SK-N-SH (cell line): Measurements from ENCODE around the gene OTOS. TPM values are rescaled to one million over a fixed set of nuclear protein-coding genes. Genes with fewer than 3 reads are reported as not detected.

ENCODE experiments used
- CTCF ChIA-PET: fragments of 300-600, 350-600 bp; formaldehyde crosslinking; extraction: SDS; loops from one replicate; lab custom pipeline; 2021; lab: Yijun Ruan, JAX
- POLR2A ChIA-PET: fragments of 350-600 bp; sonication (Branson Sonifier 250); formaldehyde crosslinking; extraction: SDS; loops from one replicate; lab custom pipeline; 2020; ENCODE audit warnings: antibody characterized with exemption, inconsistent platforms; lab: Yijun Ruan, JAX
- DNase-seq: peaks from one replicate; pipeline ENCODE4 v3.0.0; 2012
- H2AFZ ChIP-seq: fragments of 200-600 bp; sonication (generic); 2 replicates; pipeline ENCODE4 v1.8.1; 2016; ENCODE audit warnings: antibody characterized with exemption, mild to moderate bottlenecking, low read depth
- H3F3A ChIP-seq: fragments of 200-600 bp; sonication (generic); replicated peaks from 2 replicates; pipeline ENCODE3; 2016; ENCODE audit warnings: antibody characterized with exemption, mild to moderate bottlenecking; ENCODE audit not compliant: insufficient read depth
- H3K27ac ChIP-seq, 2 experiments: fragments of 200-500 bp in 1 of 2; fragments of 200-600 bp in 1 of 2; sonication (Bioruptor generic) in 1 of 2; sonication (generic), shearing (Covaris generic) in 1 of 2; 2 replicates each; pipeline versions ENCODE4 v1.5.1 to v1.6.1; 2014 to 2016; ENCODE audit warnings: low read depth in 2 of 2, inconsistent platforms in 1 of 2, low read length in 1 of 2, mild to moderate bottlenecking in 1 of 2, mixed read lengths in 1 of 2
- H3K27me3 ChIP-seq: fragments of 200-600 bp; sonication (generic), shearing (Covaris generic); 2 replicates; pipeline ENCODE4 v1.6.1; 2016; ENCODE audit warnings: mixed run types; ENCODE audit not compliant: insufficient read depth
- H3K36me3 ChIP-seq, 2 experiments: fragments of 200-500 bp in 1 of 2; fragments of 200-600 bp in 1 of 2; sonication (Bioruptor generic) in 1 of 2; sonication (generic) in 1 of 2; replicated peaks in 1 of 2; 2 replicates each; pipeline versions ENCODE3 to v1.5.1; 2014 to 2016; ENCODE audit warnings: low read length in 1 of 2, mild to moderate bottlenecking in 1 of 2; ENCODE audit not compliant: insufficient read depth in 2 of 2, control insufficient read depth in 1 of 2
- H3K4me1 ChIP-seq, 2 experiments: fragments of 200-500 bp in 1 of 2; fragments of 200-600 bp in 1 of 2; sonication (Bioruptor generic) in 1 of 2; sonication (generic), shearing (Covaris generic) in 1 of 2; 2 replicates each; pipeline versions ENCODE4 v1.5.1 to v1.6.1; 2014 to 2016; ENCODE audit warnings: low read depth in 1 of 2, low read length in 1 of 2, mixed run types in 1 of 2; ENCODE audit not compliant: insufficient read depth in 2 of 2, control insufficient read depth in 1 of 2
- H3K4me2 ChIP-seq: fragments of 200-600 bp; sonication (generic), shearing (Covaris generic); 2 replicates; pipeline ENCODE4 v1.6.1; 2017; ENCODE audit warnings: mixed run types
- H3K4me3 ChIP-seq, 2 experiments: fragments of 200-500 bp in 1 of 2; fragments of 200-600 bp in 1 of 2; sonication (Bioruptor generic) in 1 of 2; sonication (generic), shearing (Covaris generic) in 1 of 2; 2 replicates each; pipeline versions ENCODE4 v1.5.1 to v1.8.1; 2014 to 2016; ENCODE audit warnings: low read depth in 2 of 2, inconsistent platforms in 1 of 2, low read length in 1 of 2, mild to moderate bottlenecking in 1 of 2, mixed read lengths in 1 of 2, moderate library complexity in 1 of 2
- H3K79me2 ChIP-seq: fragments of 200-600 bp; sonication (generic); 2 replicates; pipeline ENCODE4 v1.8.1; 2017; ENCODE audit warnings: mild to moderate bottlenecking; ENCODE audit not compliant: insufficient read depth
- H3K9ac ChIP-seq: fragments of 200-600 bp; sonication (generic); 2 replicates; pipeline ENCODE4 v1.6.1; 2017; ENCODE audit warnings: mixed run types
- H3K9me2 ChIP-seq: fragments of 200-600 bp; sonication (generic); 2 replicates; pipeline ENCODE4 v1.6.1; 2017; ENCODE audit warnings: mixed run types
- H3K9me3 ChIP-seq: fragments of 200-600 bp; sonication (generic); 2 replicates; pipeline ENCODE4 v1.6.1; 2017; ENCODE audit warnings: mixed run types, mild to moderate bottlenecking, moderate library complexity
- H4K20me1 ChIP-seq: fragments of 200-600 bp; sonication (generic); 2 replicates; pipeline ENCODE4 v1.6.1; 2017; ENCODE audit warnings: mild to moderate bottlenecking, mixed run types; ENCODE audit not compliant: insufficient read depth
- CHD2 ChIP-seq: fragments of 150-350 bp; IDR thresholded peaks from 2 replicates; pipeline ENCODE4 v1.6.1; 2018; ENCODE audit warnings: low read length; ENCODE audit not compliant: partially characterized antibody
- EZH2phosphoT487 ChIP-seq: fragments of 200-600 bp; sonication (generic); IDR thresholded peaks from 2 replicates; pipeline ENCODE4 v1.6.1; 2017; ENCODE audit warnings: low read depth, mixed run types, mild to moderate bottlenecking, antibody characterized with exemption, moderate library complexity, borderline replicate concordance
- GABPA ChIP-seq: IDR thresholded peaks from 2 replicates; pipeline ENCODE4 v1.4.0; 2012; ENCODE audit warnings: low read depth, mild to moderate bottlenecking
- WGBS: methylation state at CpG from one replicate; pipeline ENCODE4 v1.1.6; 2017; ENCODE audit warnings: low lambda C conversion rate; 5-methylcytosine and 5-hydroxymethylcytosine counted together
- polyA plus RNA-seq, 3 experiments: library from polyadenylated mRNA; depleted of rRNA; stranded (reverse); fragments of >200 nt; gene quantifications; 2 replicates each; pipeline ENCODE4 v1.2.3, GENCODE V29; 2012
- TF ChIP-seq, protein P1 (sequence below): IDR thresholded peaks from 2 replicates; pipeline ENCODE4 v1.6.1; 2012; ENCODE audit warnings: mild to moderate bottlenecking, low read depth, low read length, moderate library complexity
- TF ChIP-seq, protein P2 (sequence below): fragments of 150-350 bp; IDR thresholded peaks from 2 replicates; pipeline ENCODE4 v1.6.1; 2016; ENCODE audit warnings: mild to moderate bottlenecking, low read depth, low read length
- TF ChIP-seq, protein P3 (sequence below): IDR thresholded peaks from 2 replicates; pipeline ENCODE4; 2012
- TF ChIP-seq, protein P4 (sequence below): IDR thresholded peaks from 2 replicates; pipeline ENCODE4 v1.4.0; 2012; ENCODE audit warnings: low read depth

The OTOS gene
- polyA plus RNA-seq, 1 of the 3 experiments (the other 2 are of a cell fraction): not detected

DNA sequence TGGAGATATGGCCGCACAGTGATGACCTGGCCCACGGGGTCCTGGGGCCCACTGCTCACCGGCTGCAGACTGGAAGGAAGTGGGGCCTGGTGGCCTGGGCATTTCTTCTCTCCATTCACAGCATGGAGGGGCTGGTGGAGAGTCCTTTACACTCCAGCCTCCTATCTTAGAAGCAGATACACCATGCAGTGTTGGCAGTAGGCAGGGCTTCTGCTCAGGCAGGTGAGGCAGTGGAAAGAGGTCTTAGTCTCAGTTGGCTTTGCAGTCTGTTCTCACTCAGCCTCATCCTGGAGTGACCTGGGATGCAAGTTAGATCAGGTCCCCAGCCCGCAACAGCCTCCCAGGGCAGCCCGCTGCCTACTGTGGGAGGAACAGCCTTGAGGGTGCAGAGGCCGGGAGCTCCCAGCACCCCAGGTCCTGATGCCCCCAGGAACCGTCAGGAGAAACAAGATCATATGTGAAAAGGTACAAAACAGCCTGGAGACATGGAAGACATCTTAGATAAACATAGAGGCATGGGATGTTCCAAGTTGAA lies 45.8 kb upstream of the OTOS start (continued):
- TF ChIP-seq, protein P1, sequence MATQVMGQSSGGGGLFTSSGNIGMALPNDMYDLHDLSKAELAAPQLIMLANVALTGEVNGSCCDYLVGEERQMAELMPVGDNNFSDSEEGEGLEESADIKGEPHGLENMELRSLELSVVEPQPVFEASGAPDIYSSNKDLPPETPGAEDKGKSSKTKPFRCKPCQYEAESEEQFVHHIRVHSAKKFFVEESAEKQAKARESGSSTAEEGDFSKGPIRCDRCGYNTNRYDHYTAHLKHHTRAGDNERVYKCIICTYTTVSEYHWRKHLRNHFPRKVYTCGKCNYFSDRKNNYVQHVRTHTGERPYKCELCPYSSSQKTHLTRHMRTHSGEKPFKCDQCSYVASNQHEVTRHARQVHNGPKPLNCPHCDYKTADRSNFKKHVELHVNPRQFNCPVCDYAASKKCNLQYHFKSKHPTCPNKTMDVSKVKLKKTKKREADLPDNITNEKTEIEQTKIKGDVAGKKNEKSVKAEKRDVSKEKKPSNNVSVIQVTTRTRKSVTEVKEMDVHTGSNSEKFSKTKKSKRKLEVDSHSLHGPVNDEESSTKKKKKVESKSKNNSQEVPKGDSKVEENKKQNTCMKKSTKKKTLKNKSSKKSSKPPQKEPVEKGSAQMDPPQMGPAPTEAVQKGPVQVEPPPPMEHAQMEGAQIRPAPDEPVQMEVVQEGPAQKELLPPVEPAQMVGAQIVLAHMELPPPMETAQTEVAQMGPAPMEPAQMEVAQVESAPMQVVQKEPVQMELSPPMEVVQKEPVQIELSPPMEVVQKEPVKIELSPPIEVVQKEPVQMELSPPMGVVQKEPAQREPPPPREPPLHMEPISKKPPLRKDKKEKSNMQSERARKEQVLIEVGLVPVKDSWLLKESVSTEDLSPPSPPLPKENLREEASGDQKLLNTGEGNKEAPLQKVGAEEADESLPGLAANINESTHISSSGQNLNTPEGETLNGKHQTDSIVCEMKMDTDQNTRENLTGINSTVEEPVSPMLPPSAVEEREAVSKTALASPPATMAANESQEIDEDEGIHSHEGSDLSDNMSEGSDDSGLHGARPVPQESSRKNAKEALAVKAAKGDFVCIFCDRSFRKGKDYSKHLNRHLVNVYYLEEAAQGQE: no peak
- TF ChIP-seq CHD2 (no peak), GABPA (no peak)
- TF ChIP-seq, protein P2, sequence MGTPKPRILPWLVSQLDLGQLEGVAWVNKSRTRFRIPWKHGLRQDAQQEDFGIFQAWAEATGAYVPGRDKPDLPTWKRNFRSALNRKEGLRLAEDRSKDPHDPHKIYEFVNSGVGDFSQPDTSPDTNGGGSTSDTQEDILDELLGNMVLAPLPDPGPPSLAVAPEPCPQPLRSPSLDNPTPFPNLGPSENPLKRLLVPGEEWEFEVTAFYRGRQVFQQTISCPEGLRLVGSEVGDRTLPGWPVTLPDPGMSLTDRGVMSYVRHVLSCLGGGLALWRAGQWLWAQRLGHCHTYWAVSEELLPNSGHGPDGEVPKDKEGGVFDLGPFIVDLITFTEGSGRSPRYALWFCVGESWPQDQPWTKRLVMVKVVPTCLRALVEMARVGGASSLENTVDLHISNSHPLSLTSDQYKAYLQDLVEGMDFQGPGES: no peak
- TF ChIP-seq, protein P3, sequence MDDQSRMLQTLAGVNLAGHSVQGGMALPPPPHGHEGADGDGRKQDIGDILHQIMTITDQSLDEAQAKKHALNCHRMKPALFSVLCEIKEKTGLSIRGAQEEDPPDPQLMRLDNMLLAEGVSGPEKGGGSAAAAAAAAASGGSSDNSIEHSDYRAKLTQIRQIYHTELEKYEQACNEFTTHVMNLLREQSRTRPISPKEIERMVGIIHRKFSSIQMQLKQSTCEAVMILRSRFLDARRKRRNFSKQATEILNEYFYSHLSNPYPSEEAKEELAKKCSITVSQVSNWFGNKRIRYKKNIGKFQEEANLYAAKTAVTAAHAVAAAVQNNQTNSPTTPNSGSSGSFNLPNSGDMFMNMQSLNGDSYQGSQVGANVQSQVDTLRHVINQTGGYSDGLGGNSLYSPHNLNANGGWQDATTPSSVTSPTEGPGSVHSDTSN: no peak

DNA sequence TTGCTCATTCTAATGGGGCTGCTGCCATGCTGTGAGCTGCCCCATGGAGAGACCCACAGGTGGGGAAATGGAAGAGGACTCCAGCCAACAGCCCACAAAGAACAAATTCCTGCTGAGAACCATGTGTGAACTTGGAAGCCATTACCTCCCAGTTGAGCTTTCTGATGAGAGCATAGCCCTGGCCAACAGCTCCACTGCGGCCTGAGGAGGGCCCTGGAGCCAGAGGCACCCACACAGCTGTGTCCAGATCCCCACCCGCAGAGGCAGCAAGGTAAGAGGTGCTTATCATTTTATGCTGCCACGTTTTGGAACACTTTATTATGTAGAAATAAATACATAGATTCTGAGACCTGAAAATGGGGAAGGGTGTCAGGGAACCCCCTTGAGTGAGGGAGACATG lies 44.2 kb upstream of the OTOS start:
- H4K20me1 ChIP-seq: no peaks in the 10 kb centered on the region
- no peaks in the 10 kb centered on the region for H3K36me3 ChIP-seq
- no peaks in the 10 kb centered on the region for H3F3A ChIP-seq
- no peak overlapping the region for H3K4me3 ChIP-seq
- no peak overlapping the region for H3K9ac ChIP-seq
- no peaks in the 10 kb centered on the region for H3K9me3 ChIP-seq
- DNase-seq: no peak
- CTCF ChIA-PET: no interaction called here
- H3K4me1 ChIP-seq: no peaks in the 10 kb centered on the region
- H3K4me2 ChIP-seq: no peak overlapping the region
- POLR2A ChIA-PET: no interaction called here
- no peaks in the 10 kb centered on the region for H3K79me2 ChIP-seq
- no peak overlapping the region for H2AFZ ChIP-seq
- no peaks in the 10 kb centered on the region for H3K27me3 ChIP-seq
- TF ChIP-seq, protein P4, sequence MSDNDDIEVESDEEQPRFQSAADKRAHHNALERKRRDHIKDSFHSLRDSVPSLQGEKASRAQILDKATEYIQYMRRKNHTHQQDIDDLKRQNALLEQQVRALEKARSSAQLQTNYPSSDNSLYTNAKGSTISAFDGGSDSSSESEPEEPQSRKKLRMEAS: no peak
- no peak for TF ChIP-seq EZH2phosphoT487
- H3K27ac ChIP-seq: no peak overlapping the region
- 8% methylated on average over 3 of the region's 3 CpGs for WGBS
- H3K9me2 ChIP-seq: no peaks in the 10 kb centered on the region
